GM19395 (cell line): ENCODE results near the gene CTRL.
"Not testable (repeated sequence)": the region's sequence is repeated elsewhere in the genome, so short reads cannot be mapped to it uniquely, and the experiment has no call there.

Experiments
- ATAC-seq: cut with Tn5 transposase; IDR thresholded peaks from one replicate; pipeline ENCODE4 v1.9.1; 2021; ENCODE audit warnings: mild to moderate bottlenecking, moderate library complexity; ENCODE audit not compliant: unreplicated experiment

Gene CTRL

GRCh38 chr16:67931712-67932461 is at the start of gene CTRL:
Gene CTRL (minus strand): TSS chr16:67931862. CDS start chr16:67931852, 10 bp downstream.
- no peak for ATAC-seq

- ATAC-seq, result no peak
Observed at GRCh38 chr16:67979955-67980678, 48.5 kb upstream of the CTRL start, which contains the start of gene DPEP3. Gene DPEP3 (minus strand): TSS chr16:67980499. CDS start chr16:67980380, 119 bp downstream.

- no peak for ATAC-seq
Observed at GRCh38 chr16:67977469-67978227, 46.0 kb upstream of the CTRL start.

- ATAC-seq, result no peak
Observed at GRCh38 chr16:67977005-67977404, 45.3 kb upstream of the CTRL start.

- ATAC-seq, result no peak
Observed at GRCh38 chr16:67976205-67976604, 44.5 kb upstream of the CTRL start.

GRCh38 chr16:67975321-67976105 is 43.9 kb upstream of the CTRL start:
- ATAC-seq, result no peak

GRCh38 chr16:67972285-67972684 is 40.6 kb upstream of the CTRL start:
- ATAC-seq, result not testable (repeated sequence)

GRCh38 chr16:67971111-67971510 is 39.4 kb upstream of the CTRL start:
- ATAC-seq, result no peak

GRCh38 chr16:67969254-67970039 is 37.8 kb upstream of the CTRL start:
- no peak for ATAC-seq

GRCh38 chr16:67968400-67969253 is 37.0 kb upstream of the CTRL start, which contains the start of gene SLC12A4:
Gene SLC12A4 (minus strand): TSS chr16:67968637. CDS start chr16:67968553, 84 bp downstream.
- peak; percentile 72 for ATAC-seq

GRCh38 chr16:67967958-67968399 is 36.3 kb upstream of the CTRL start:
- peak; percentile 29 for ATAC-seq

GRCh38 chr16:67967183-67967957 is 35.7 kb upstream of the CTRL start:
- ATAC-seq, result no peak

- no peak for ATAC-seq
Observed at GRCh38 chr16:67966549-67967182, 35.0 kb upstream of the CTRL start.

GRCh38 chr16:67965668-67966548 is 34.2 kb upstream of the CTRL start:
- no peak for ATAC-seq

- no peak for ATAC-seq
Observed at GRCh38 chr16:67964477-67965131, 32.9 kb upstream of the CTRL start.
